Stimulated activated CD8-positive, alpha-beta memory T cell treated with anti-CD3 and anti-CD28 coated beads, Interleukin-2, amount 100 ng/mL, for 1 hour (primary cell): ENCODE data around the gene RB1.
"Not testable (repeated sequence)": the region's sequence is repeated elsewhere in the genome, so short reads cannot be mapped to it uniquely, and the experiment has no call there.

Experiments used
- DNase-seq, 2 donors: peaks; one replicate each; pipeline ENCODE4 v3.0.0-alpha.2; 2020; ENCODE audit warnings: low read depth in 2 of 2

Gene RB1

DNA sequence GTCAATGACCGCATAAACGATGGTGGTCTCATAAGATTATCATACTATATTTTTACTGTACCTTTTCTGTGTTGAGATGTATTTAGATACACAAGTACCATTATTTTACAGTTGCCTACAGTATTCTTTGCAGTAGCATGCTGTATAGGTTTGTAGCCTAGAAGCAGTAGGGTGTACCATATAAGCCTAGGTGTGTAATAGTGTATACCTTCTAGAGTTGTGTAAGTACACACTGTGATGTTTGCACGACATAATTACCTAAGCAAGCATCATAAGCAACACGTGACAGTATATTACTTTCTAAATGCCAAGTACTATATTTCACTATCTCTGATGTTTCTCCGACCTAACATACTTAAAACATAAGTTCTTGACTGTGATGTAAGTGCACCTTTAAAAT, 106.6 kb downstream of the RB1 start:
- no peak for DNase-seq

- DNase-seq, result no peak
These were observed 107.7 kb downstream of the RB1 start for GRCh38 chr13:48411147-48411794.

DNA sequence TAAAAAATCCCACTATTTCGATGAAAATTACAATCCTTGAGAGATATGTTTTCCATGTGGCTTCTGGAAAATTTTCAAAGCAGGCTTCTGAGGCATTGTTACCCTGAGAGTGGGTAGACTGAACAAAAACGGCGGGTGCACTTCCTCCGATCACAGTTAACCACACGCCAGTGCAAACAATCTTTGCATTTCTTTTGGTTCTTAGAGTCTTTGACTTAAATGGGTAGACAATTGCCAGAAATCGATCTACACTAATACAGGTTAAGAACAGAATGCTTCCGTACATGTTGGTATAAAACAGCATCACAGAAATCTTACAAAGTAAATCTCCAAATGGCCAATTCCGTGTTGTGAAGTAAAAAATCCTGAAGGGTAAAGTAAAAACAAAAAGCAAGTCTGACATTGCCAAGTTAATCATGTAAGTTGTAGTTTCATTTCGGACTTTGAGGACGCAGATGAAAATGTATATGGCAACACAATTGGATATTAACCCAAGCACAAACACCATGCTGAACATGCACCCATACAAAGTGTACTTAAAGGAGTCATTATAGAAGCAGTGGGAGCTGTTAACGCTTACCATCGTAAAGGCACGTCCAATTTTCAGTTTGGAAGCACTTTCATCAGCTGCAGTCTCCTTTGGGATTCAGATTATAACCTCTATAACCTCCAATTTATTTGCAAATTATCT, 108.4 kb downstream of the RB1 start:
- no peak for DNase-seq

GRCh38 chr13:48412881-48413351, 109.4 kb downstream of the RB1 start, which contains the start of gene LPAR6:
TSS of gene LPAR6 (minus strand) at chr13:48413113. CDS start at chr13:48412423, 690 bp downstream.
- no peak for DNase-seq

DNA sequence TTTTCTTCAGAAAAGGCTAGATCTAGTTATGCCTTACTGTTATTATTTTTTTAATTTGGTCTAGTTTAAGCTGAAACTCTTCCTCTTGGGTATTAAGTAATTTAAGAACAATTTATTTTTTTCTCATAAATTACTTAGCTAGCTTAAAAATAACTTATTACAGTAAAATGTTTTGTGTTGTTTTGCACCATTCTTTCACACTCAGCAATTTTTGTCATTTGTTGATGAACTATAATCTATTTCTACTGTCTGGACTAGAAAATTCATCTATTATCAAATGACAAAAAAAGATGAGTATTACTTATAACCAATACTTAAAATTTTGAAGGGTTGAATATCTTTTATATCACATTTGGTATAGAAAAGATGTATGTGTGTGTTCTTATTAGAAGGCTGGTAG, 111.0 kb downstream of the RB1 start:
- no peak for DNase-seq

GRCh38 chr13:48415516-48415915, 112.0 kb downstream of the RB1 start:
- no peak for DNase-seq

GRCh38 chr13:48422003-48422402, 118.5 kb downstream of the RB1 start:
- not testable (repeated sequence) for DNase-seq

DNA sequence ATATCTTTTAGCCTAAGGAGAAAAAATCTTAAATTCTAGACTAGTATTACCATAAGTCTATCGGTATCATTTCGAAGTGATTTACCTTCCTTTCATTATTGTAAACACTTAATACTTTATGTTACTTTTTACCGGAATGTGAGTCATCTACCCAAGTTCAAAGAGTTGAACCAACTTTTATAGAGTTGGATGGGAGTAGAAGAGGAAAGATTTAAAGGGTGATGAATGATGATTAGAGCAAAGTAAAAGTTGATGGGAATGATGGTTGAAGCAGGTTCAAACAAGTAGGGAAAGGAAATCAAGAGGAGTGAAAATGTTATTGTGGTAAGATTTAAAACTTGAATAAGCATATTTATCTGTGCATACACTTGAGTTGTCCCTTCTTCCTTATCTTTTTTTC, 120.7 kb downstream of the RB1 start:
- DNase-seq, result no peak

DNA sequence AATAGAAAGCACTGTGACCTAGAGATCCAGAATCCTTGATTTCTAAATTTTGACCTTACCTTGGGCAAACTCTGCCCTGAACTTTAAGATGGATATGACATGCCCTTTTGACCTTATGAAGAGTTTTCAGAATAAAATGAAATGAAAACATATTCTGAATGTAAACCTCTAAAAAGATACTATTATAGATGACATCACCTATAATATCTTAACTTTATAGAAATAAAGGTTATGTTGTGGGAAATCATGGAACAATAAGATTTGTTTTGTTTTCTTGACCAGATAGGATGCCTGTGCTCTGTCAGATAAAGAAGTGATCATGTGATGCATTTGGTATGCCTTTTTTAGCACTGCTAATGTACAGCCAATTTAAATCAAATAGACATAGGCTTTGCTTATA, 122.5 kb downstream of the RB1 start:
- no peak for DNase-seq

GRCh38 chr13:48426755-48427298, 123.3 kb downstream of the RB1 start:
- not testable (repeated sequence) for DNase-seq

GRCh38 chr13:48429036-48429435, 125.5 kb downstream of the RB1 start:
- no peak for DNase-seq

DNA sequence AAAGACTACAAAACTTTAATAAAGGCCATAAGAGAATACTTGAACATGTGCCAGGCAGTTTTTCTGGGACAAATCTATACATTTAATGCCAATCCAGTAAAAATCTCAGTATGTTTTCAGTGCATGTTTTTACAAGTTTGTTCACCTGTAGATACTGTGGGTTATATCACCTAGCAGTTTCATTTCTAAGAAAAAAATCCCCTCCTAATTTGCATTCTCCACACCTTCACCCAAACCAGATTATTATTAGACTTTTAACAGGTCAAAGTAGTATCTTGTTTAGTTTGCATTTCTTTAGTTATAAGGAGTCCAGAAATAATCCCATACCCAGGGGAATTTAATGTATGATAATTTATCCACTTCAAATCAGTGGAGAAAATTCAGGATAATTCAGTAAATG, 126.3 kb downstream of the RB1 start:
- no peak for DNase-seq

DNA sequence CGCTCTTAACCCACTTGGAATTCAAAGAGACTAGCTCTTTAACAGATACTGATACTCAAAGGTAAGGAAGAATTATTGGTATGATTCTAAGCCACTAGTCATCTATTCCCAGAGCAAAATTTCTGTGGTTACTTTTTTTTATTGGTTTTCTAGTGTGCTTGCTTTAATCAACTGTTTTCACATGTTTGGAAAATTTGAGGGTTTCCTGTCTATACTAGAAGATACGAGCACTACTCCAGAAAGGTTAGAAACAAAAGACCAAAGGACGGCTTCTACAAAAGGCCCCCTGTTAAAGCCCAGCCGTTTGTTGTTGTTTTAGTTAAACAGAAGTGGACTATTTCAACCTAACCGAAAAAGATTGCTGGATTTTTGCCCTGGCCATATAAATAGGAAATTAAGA, 127.9 kb downstream of the RB1 start:
- no peak for DNase-seq

GRCh38 chr13:48431987-48432615, 128.6 kb downstream of the RB1 start:
- DNase-seq, result no peak

DNA sequence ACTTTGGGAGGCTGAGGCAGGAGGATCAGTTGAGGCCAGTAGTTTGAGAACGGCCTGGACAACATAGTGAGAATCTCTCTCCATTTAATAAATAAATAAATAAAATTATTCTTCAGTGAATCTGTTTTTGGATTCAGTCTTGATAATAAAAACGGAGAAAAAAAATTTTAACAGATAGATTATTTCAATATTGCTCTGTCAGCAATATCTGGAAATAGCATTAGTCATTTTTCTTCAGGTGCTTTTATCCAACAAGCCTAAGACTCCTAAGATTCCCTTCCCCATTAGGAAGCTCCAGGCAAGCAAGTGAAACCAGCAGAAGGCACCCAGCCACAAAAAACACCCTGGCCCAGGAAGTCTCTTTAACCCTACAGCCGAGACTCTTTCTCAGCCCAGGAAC, 130.6 kb downstream of the RB1 start:
- DNase-seq, result no peak

- DNase-seq, result no peak
These were observed 133.2 kb downstream of the RB1 start for GRCh38 chr13:48436661-48437288.

- DNase-seq, result no peak
These were observed 133.8 kb downstream of the RB1 start for GRCh38 chr13:48437371-48437770.

GRCh38 chr13:48443442-48444208, 140.1 kb downstream of the RB1 start:
- no peak for DNase-seq

DNA sequence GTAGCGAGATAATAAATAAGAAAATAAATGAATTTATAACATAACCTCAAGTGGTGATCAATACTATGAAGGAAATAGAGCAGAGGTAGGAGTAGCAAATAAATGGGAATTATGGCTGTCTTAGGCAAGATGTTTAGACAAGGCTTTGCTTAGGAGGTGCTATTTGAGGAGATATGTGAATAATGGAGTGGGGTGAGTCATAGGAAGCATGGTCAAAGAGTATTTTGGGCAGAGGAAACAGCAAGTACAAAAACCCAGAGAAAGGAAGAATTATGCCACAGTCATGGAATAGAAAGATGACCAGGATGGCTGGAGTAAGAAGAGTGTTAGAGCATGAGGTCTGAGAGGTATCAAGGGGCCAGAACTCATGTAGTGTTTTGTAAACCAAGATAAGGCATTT, 142.9 kb downstream of the RB1 start:
- no peak for DNase-seq

DNA sequence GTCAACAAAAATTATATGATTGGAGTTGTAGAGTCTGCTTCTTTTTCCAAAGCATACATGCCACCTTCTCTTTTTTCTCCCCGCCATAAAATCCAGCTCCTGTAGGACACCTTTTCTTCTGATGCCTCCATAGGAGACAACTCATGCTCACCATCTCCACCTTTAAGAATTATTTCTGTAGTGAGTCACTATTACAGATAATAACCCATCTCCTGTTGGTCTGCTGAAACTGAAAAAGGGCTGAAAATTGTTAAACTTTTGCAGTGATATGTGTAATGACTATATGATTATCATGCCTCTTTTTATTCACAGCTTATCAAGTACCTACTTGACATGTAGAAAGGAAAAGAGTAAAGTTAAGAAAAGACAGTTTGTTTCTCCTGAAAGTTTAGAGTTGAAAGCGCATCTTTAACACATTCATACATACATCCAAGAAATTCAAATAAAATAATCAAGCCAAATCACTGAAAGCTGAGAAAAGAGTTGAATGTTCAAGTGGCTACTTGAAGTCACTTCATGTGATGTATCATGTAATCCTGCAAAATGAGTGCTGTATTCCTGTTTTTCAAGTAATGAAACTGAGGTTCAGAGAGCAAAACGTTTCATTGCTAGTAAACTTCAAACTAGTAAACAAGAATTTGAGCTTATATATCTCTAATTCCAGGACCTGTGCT, 144.9 kb downstream of the RB1 start:
- DNase-seq, result no peak
